ENCODE data around the gene GUCY1A1.

- TF ChIP-seq CTCF (conservative IDR thresholded peaks at IDR 0.05; ENCODE audit: low read length) (no peak), EZH2phosphoT487 (IDR thresholded peaks at IDR 0.05; ENCODE audit: borderline replicate concordance, low read depth, low read length) (no peak)
These were observed 25.7 kb downstream of the GUCY1A1 start for GRCh38 chr4:155692361-155692760.
